Upper lobe of left lung (tissue), 6 donors: ENCODE data around the gene NEURL1. TPM values are rescaled to one million over a fixed set of nuclear protein-coding genes. Genes with fewer than 3 reads are reported as not detected.

ENCODE experiments used
- ATAC-seq, 2 donors: fragments of 200-7000 bp; cut with Tn5 transposase; one replicate each; pipeline ENCODE4 v1.9.1; 2022; ENCODE audit warnings: mild to moderate bottlenecking in 2 of 2, moderate library complexity in 2 of 2; ENCODE audit not compliant: low FRiP score in 2 of 2
- DNase-seq, 2 donors: peaks; one replicate each; pipeline ENCODE4 v3.0.0-alpha.2; 2019 to 2020
- H3K27ac ChIP-seq, 4 donors: fragments of 200-600 bp; sonication (generic); one replicate each; pipeline ENCODE4 v1.5.1; 2016 to 2019
- H3K27me3 ChIP-seq, 4 donors: fragments of 200-600 bp; sonication (generic); one replicate each; pipeline ENCODE4 v1.5.1; 2017 to 2019
- H3K36me3 ChIP-seq, 4 donors: fragments of 200-600 bp; sonication (generic); one replicate each; pipeline ENCODE4 v1.5.1; 2016 to 2019
- H3K4me1 ChIP-seq, 4 donors: fragments of 200-600 bp; sonication (generic); one replicate each; pipeline ENCODE4 v1.5.1; 2018 to 2019
- H3K4me3 ChIP-seq, 4 donors: fragments of 200-600 bp; sonication (generic); one replicate each; pipeline ENCODE4 v1.5.1; 2017 to 2019; ENCODE audit warnings: mild to moderate bottlenecking in 2 of 4, moderate library complexity in 1 of 4
- H3K9me3 ChIP-seq, 4 donors: fragments of 200-600 bp; sonication (generic); one replicate each; pipeline ENCODE4 v1.5.1; 2018 to 2019
- EP300 ChIP-seq, 4 donors: sonication (generic); formaldehyde crosslinking; IDR thresholded peaks; one replicate each; pipeline ENCODE4 v1.5.1; 2017; ENCODE audit warnings: antibody characterized with exemption in 4 of 4, control low read depth in 2 of 4
- POLR2A ChIP-seq, 4 donors: fragments of 450-650 bp; IDR thresholded peaks; one replicate each; pipeline ENCODE4 v1.5.1; 2016 to 2017; ENCODE audit warnings: antibody characterized with exemption in 4 of 4, mild to moderate bottlenecking in 2 of 4
- POLR2AphosphoS5 ChIP-seq, 2 donors: sonication (generic); formaldehyde crosslinking; IDR thresholded peaks; one replicate each; pipeline ENCODE4 v1.5.1; 2017; ENCODE audit warnings: antibody characterized with exemption in 2 of 2
- WGBS, 2 donors: methylation state at CpG; one replicate each; pipeline ENCODE4 v1.1.5; 2017 to 2018; 5-methylcytosine and 5-hydroxymethylcytosine counted together
- total RNA-seq, 6 donors: library from RNA; depleted of rRNA in 4 of 6; stranded (reverse); fragments of >200 nt in 4 of 6; gene quantifications; one replicate each; pipeline versions ENCODE4 v1.1.0 to v1.2.1, GENCODE V29; 2016 to 2021
- TF ChIP-seq, protein P1 (sequence below), 6 experiments: fragments of 450-650 bp in 4 of 6; fragments of 200-600 bp in 2 of 6; sonication (generic) in 2 of 6; IDR thresholded peaks; one replicate each; pipeline ENCODE4 v1.5.1; 2016 to 2019; ENCODE audit warnings: antibody characterized with exemption in 6 of 6
- donor health status: DM: no; HTN: no; CAD: no; lungs with moderate emphysema.
- donor health status: DM: no; HTN: yes; CAD: no; lungs with severe emphysema.

The NEURL1 gene
- total RNA-seq, 6 donors from 2014 or later = 0.22 to 1.1 (median 0.80) TPM; not detected in 1

DNA sequence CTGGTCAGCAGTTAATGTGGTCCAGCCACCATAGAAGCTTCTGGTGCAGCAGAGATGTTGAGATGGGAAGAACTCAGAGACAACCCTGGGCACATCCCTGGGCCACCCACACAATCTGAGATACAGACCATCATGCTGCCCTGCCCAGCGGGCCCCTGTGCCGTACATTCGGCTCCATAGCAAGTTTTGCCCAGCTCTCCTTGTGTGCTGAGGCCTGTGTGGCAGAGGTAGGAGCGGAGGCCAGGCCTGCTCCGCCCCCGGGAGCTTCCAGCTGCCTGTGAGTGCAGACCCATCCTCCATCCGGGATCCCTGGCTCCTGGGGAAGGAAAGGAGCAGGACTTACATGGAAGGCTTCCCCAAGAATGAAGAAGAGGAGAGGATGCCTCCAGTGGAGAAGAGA, 140.3 kb downstream of the NEURL1 start:
- Histone ChIP-seq H3K4me3 (no peak overlapping the region), H3K27ac (no peak overlapping the region), H3K36me3 (peaks cover 0 to 15% (median 5%) of the 10 kb centered on the region in 4 donors), H3K4me1 (peaks cover 0 to 21% (median 12%) of the 10 kb centered on the region in 4 donors), H3K27me3 (no peaks in the 10 kb centered on the region), H3K9me3 (no peaks in the 10 kb centered on the region)
- WGBS, 2 donors = 86 to 95% methylated on average over 7 of the region's 7 CpGs
- no peak for TF ChIP-seq POLR2A (IDR thresholded peaks at IDR 0.05)
- TF ChIP-seq, protein P1, sequence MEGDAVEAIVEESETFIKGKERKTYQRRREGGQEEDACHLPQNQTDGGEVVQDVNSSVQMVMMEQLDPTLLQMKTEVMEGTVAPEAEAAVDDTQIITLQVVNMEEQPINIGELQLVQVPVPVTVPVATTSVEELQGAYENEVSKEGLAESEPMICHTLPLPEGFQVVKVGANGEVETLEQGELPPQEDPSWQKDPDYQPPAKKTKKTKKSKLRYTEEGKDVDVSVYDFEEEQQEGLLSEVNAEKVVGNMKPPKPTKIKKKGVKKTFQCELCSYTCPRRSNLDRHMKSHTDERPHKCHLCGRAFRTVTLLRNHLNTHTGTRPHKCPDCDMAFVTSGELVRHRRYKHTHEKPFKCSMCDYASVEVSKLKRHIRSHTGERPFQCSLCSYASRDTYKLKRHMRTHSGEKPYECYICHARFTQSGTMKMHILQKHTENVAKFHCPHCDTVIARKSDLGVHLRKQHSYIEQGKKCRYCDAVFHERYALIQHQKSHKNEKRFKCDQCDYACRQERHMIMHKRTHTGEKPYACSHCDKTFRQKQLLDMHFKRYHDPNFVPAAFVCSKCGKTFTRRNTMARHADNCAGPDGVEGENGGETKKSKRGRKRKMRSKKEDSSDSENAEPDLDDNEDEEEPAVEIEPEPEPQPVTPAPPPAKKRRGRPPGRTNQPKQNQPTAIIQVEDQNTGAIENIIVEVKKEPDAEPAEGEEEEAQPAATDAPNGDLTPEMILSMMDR (IDR thresholded peaks at IDR 0.05) = no peak
- no peak for TF ChIP-seq POLR2AphosphoS5 (IDR thresholded peaks at IDR 0.05)
- TF ChIP-seq EP300 (IDR thresholded peaks at IDR 0.05) = no peak
- DNase-seq (no peak), ATAC-seq (no peak)

DNA sequence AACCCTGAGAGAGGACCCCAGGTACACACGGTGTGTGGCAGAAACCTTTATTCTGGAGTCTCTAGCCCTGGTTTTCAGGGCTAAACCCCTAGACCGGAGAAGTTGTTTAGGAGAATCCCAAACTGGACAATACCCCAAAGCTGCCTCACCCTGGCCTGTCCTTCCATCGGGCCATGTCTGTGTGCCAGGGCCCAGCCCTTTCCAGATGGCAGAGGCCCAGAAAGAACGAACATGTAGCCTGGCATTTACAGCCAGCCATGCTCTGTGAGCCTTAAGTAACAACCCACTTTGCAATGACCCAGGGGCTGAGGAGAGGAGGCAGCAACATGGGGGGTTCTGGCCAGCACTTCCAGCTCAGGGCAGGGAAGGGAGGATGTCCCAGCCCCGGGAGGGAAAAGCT, 142.1 kb downstream of the NEURL1 start:
- H3K36me3 ChIP-seq = peaks cover 0 to 15% (median 5%) of the 10 kb centered on the region in 4 donors
- ATAC-seq (no peak), DNase-seq (no peak)
- H3K27me3 ChIP-seq = no peaks in the 10 kb centered on the region
- peaks cover 0 to 23% (median 13%) of the 10 kb centered on the region in 4 donors for H3K4me1 ChIP-seq
- TF ChIP-seq POLR2A (IDR thresholded peaks at IDR 0.05) (no peak), EP300 (IDR thresholded peaks at IDR 0.05) (no peak), POLR2AphosphoS5 (IDR thresholded peaks at IDR 0.05) (no peak)
- TF ChIP-seq, protein P1 (IDR thresholded peaks at IDR 0.05) = no peak
- H3K4me3 ChIP-seq = no peak overlapping the region
- WGBS, 2 donors = 47 to 75% methylated on average over 2 to 4 of the region's 5 CpGs
- no peak overlapping the region for H3K27ac ChIP-seq
- no peaks in the 10 kb centered on the region for H3K9me3 ChIP-seq

DNA sequence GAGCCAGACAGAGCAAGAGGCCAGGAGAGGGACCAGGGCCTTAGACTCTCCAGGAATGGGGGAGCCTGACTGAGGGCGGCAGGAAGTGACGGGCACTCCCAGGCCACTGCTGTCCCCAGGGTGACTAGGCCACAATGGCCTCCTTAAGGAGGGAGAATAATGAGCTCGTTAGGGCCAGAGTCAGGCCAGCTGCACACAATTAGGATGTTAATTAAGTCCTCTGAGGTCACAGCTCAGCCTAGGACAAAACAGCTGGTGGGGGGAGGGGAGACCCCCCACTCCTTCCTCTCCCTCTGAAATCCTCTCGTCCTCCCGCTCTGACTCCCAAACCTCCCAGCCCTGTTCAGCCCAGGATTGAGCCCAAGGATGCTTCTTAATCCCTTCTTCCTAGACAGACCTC, 143.0 kb downstream of the NEURL1 start:
- DNase-seq = no peak
- TF ChIP-seq, protein P1 (IDR thresholded peaks at IDR 0.05) = no peak
- TF ChIP-seq POLR2AphosphoS5 (IDR thresholded peaks at IDR 0.05) (no peak), EP300 (IDR thresholded peaks at IDR 0.05) (no peak), POLR2A (IDR thresholded peaks at IDR 0.05) (no peak)
- H3K27me3 ChIP-seq = no peaks in the 10 kb centered on the region
- 73 to 83% methylated on average over 5 of the region's 5 CpGs for WGBS, 2 donors
- peaks cover 0 to 15% (median 4%) of the 10 kb centered on the region in 4 donors for H3K36me3 ChIP-seq
- no peak for ATAC-seq
- no peak overlapping the region for H3K4me3 ChIP-seq
- H3K27ac ChIP-seq = peak overlapping the region in 1 of 4 donors; percentile 71
- H3K4me1 ChIP-seq = peaks cover 2 to 27% (median 16%) of the 10 kb centered on the region in 4 donors
- H3K9me3 ChIP-seq = no peaks in the 10 kb centered on the region

DNA sequence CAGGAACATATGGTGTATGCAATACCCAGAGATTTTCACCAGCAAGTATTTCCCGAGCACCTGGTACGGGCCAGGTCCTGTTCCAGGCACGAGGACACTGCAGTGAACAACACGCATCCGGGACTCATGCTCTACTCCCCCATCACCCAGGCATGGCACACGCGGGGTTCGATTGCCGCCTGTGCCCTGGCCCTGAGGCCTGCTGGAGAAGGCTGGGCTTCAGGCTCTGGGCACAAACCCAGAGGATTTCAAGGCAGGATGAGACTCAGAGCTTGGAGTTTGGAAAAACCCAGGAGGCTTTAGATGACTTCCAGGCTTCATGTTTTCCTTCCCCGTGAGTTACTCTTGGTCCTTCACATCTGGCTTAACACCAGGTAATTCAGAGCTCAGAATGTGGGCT, 143.5 kb downstream of the NEURL1 start:
- WGBS, 2 donors = 78 to 94% methylated on average over 10 of the region's 10 CpGs
- H3K9me3 ChIP-seq = no peaks in the 10 kb centered on the region
- H3K36me3 ChIP-seq = peaks cover 0 to 9% (median 3%) of the 10 kb centered on the region in 4 donors
- DNase-seq = no peak
- H3K27ac ChIP-seq = peak overlapping the region in 2 of 4 donors; percentile 6 to 71
- no peak for ATAC-seq
- peaks cover 5 to 28% (median 16%) of the 10 kb centered on the region in 4 donors for H3K4me1 ChIP-seq
- TF ChIP-seq POLR2AphosphoS5 (IDR thresholded peaks at IDR 0.05) (no peak), EP300 (IDR thresholded peaks at IDR 0.05) (no peak), POLR2A (IDR thresholded peaks at IDR 0.05) (no peak)
- TF ChIP-seq, protein P1 (IDR thresholded peaks at IDR 0.05) = no peak
- H3K4me3 ChIP-seq = no peak overlapping the region
- no peaks in the 10 kb centered on the region for H3K27me3 ChIP-seq

DNA sequence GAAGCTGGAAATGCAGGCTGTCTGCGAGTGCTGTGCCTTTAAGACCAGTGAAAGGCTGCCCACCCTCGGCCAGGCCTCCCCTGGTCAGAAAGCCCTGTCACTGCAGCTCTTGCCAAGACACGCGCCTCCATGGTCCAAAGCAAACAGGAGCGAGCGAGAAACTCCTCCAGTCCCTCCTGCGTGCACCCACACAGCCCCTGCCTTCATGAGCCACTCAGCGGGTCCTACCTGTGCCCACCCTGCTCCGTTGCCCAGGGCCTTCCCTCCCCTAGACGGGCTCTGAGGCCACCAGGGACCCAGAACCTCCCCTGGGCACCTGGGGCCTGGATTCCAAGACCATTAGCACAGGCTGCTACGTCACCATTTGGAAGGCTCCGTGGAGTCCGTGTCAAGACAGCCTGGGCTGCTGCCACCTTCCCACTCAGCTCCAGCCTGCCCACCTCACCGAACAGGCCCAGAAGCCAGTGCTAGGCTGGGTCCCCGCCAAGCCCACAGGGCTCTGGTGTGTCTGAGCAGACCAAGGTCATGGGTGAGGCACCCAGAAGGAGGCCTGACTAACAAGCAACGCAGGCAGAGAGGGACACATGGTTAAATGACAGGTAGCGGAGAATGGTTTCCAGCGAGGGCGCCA, 144.5 kb downstream of the NEURL1 start:
- TF ChIP-seq POLR2AphosphoS5 (IDR thresholded peaks at IDR 0.05) (peak; percentile 11 to 34), EP300 (IDR thresholded peaks at IDR 0.05) (no peak), POLR2A (IDR thresholded peaks at IDR 0.05) (no peak)
- TF ChIP-seq, protein P1 (IDR thresholded peaks at IDR 0.05) = no peak
- 67 to 88% methylated on average over 10 to 19 of the region's 19 CpGs for WGBS, 2 donors
- DNase-seq (peak in 1 of 2 donors; percentile 72), ATAC-seq (peak; percentile 21 to 76)
- peaks cover 5 to 28% (median 16%) of the 10 kb centered on the region in 4 donors for H3K4me1 ChIP-seq
- no peak overlapping the region for H3K4me3 ChIP-seq
- H3K9me3 ChIP-seq = no peaks in the 10 kb centered on the region
- peak overlapping the region; percentile 6 to 71 (median 32) for H3K27ac ChIP-seq
- peaks cover 0 to 6% (median 0%) of the 10 kb centered on the region in 4 donors for H3K36me3 ChIP-seq
- H3K27me3 ChIP-seq = no peaks in the 10 kb centered on the region
